Smooth muscle cell (in vitro differentiated cells): ENCODE results near the gene CWC22. TPM values are rescaled to one million over a fixed set of nuclear protein-coding genes. Genes with fewer than 3 reads are reported as not detected.

ENCODE experiments used
- DNase-seq: peaks from one replicate; lab custom pipeline; 2025; ENCODE audit not compliant: unreplicated experiment; lab: John Stamatoyannopoulos, UW
- H2AFZ ChIP-seq: fragments of 200-600 bp; sonication (generic); 2 replicates; pipeline ENCODE4 v1.6.0; 2016; ENCODE audit warnings: antibody characterized with exemption, low read depth, mild to moderate bottlenecking
- H3F3A ChIP-seq: fragments of 200-600 bp; sonication (generic); 2 replicates; pipeline ENCODE4 v1.6.0; 2017; ENCODE audit warnings: antibody characterized with exemption, low read depth
- H3K27ac ChIP-seq: fragments of 200-600 bp; sonication (generic); 2 replicates; pipeline ENCODE4 v1.5.1; 2016; ENCODE audit warnings: low read depth, mild to moderate bottlenecking
- H3K27me3 ChIP-seq: fragments of 200-600 bp; sonication (generic); 2 replicates; pipeline ENCODE4 v1.6.1; 2016; ENCODE audit warnings: low read depth, mild to moderate bottlenecking
- H3K36me3 ChIP-seq: fragments of 200-600 bp; sonication (generic); 2 replicates; pipeline ENCODE4 v1.5.1; 2016; ENCODE audit warnings: low read depth
- H3K4me1 ChIP-seq: fragments of 200-600 bp; sonication (generic); 2 replicates; pipeline ENCODE4 v1.5.1; 2016; ENCODE audit warnings: low read depth
- H3K4me2 ChIP-seq: fragments of 200-600 bp; sonication (generic); 2 replicates; pipeline ENCODE4 v1.6.0; 2016; ENCODE audit warnings: mild to moderate bottlenecking
- H3K4me3 ChIP-seq: fragments of 200-600 bp; sonication (generic); 2 replicates; pipeline ENCODE4 v1.5.1; 2016; ENCODE audit warnings: mild to moderate bottlenecking
- H3K79me2 ChIP-seq: fragments of 200-600 bp; sonication (generic); 2 replicates; pipeline ENCODE4 v1.6.0; 2016; ENCODE audit warnings: low read depth, mild to moderate bottlenecking
- H3K9ac ChIP-seq: fragments of 200-600 bp; sonication (generic); 2 replicates; pipeline ENCODE4 v1.6.0; 2016; ENCODE audit warnings: low read depth
- H3K9me3 ChIP-seq: fragments of 200-600 bp; sonication (generic); replicated peaks from 2 replicates; pipeline ENCODE4 v1.5.1; 2016; ENCODE audit warnings: low read depth
- H4K20me1 ChIP-seq: fragments of 200-600 bp; sonication (generic); 2 replicates; pipeline ENCODE4 v1.6.0; 2016; ENCODE audit warnings: low read depth
- CTCF ChIP-seq: fragments of 200-600 bp; sonication (generic); IDR thresholded peaks from 2 replicates; pipeline ENCODE4 v1.5.1; 2017; ENCODE audit warnings: borderline replicate concordance, mild to moderate bottlenecking, antibody characterized with exemption; ENCODE audit not compliant: insufficient read depth, poor library complexity, severe bottlenecking
- WGBS: methylation state at CpG from one replicate; pipeline ENCODE4 v1.1.7; 2016; ENCODE audit warnings: low lambda C conversion rate; 5-methylcytosine and 5-hydroxymethylcytosine counted together
- polyA plus RNA-seq: library from polyadenylated mRNA; unstranded; fragments of >200 nt; fragmentation: Nextera tagmentation; extraction: Ambion mirVana; gene quantifications from 2 replicates; pipeline ENCODE4 v1.2.1, GENCODE V29; 2016
- total RNA-seq: library from RNA; depleted of rRNA; stranded (reverse); fragments of >200 nt; gene quantifications from 2 replicates; pipeline ENCODE4 v1.2.3, GENCODE V29; 2014

The CWC22 gene
- total and polyA plus RNA-seq, 2 experiments from 2014 or later: 16.5 to 17.3 TPM

- Histone ChIP-seq H3K27ac (no peak overlapping the region), H3K4me3 (no peak overlapping the region), H3K9ac (no peak overlapping the region), H2AFZ (no peak overlapping the region), H3K27me3 (no peaks in the 10 kb centered on the region), H3F3A (no peaks in the 10 kb centered on the region), H4K20me1 (no peaks in the 10 kb centered on the region), H3K79me2 (no peaks in the 10 kb centered on the region), H3K36me3 (no peaks in the 10 kb centered on the region), H3K4me2 (no peak overlapping the region), H3K4me1 (no peaks in the 10 kb centered on the region), H3K9me3 (no peaks in the 10 kb centered on the region)
- WGBS: 88% methylated on average over 4 of the region's 4 CpGs
- DNase-seq: no peak
- no peak for TF ChIP-seq CTCF
Observed at GRCh38 chr2:179913809-179914208, 93.3 kb downstream of the CWC22 start.

- Histone ChIP-seq H3K4me2 (no peak overlapping the region), H2AFZ (no peak overlapping the region), H3F3A (no peaks in the 10 kb centered on the region), H3K9ac (no peak overlapping the region), H3K4me1 (no peaks in the 10 kb centered on the region), H3K9me3 (no peaks in the 10 kb centered on the region), H3K4me3 (no peak overlapping the region), H3K36me3 (no peaks in the 10 kb centered on the region), H3K27me3 (no peaks in the 10 kb centered on the region), H3K27ac (no peak overlapping the region), H4K20me1 (no peaks in the 10 kb centered on the region), H3K79me2 (no peaks in the 10 kb centered on the region)
- DNase-seq: no peak
- no peak for TF ChIP-seq CTCF
- WGBS: 63% methylated on average over 3 of the region's 3 CpGs
Observed at GRCh38 chr2:179911569-179911968, 95.5 kb downstream of the CWC22 start.

- Histone ChIP-seq H3K9ac (no peak overlapping the region), H2AFZ (no peak overlapping the region), H3F3A (no peaks in the 10 kb centered on the region), H3K27ac (no peak overlapping the region), H3K4me1 (no peaks in the 10 kb centered on the region), H3K4me3 (no peak overlapping the region), H3K9me3 (no peaks in the 10 kb centered on the region), H3K4me2 (no peak overlapping the region), H3K79me2 (no peaks in the 10 kb centered on the region), H3K27me3 (no peaks in the 10 kb centered on the region), H4K20me1 (no peaks in the 10 kb centered on the region), H3K36me3 (no peaks in the 10 kb centered on the region)
- TF ChIP-seq CTCF: no peak
- WGBS: 68% methylated on average over 3 of the region's 3 CpGs
- DNase-seq: no peak
Observed at GRCh38 chr2:179910735-179911113, 96.4 kb downstream of the CWC22 start.

- no peak for DNase-seq
- Histone ChIP-seq H3K27ac (no peak overlapping the region), H3K27me3 (no peaks in the 10 kb centered on the region), H3K4me3 (no peak overlapping the region), H3K9me3 (no peaks in the 10 kb centered on the region), H3K4me1 (no peaks in the 10 kb centered on the region), H3K79me2 (no peaks in the 10 kb centered on the region), H3K4me2 (no peak overlapping the region), H3K9ac (no peak overlapping the region), H4K20me1 (no peaks in the 10 kb centered on the region), H2AFZ (no peak overlapping the region), H3K36me3 (no peaks in the 10 kb centered on the region), H3F3A (no peaks in the 10 kb centered on the region)
- no peak for TF ChIP-seq CTCF
- 60% methylated on average over 6 of the region's 6 CpGs for WGBS
Observed at GRCh38 chr2:179909845-179910734, 97.0 kb downstream of the CWC22 start.
